Hematopoietic multipotent progenitor cell treated with erythropoietin and hydrocortisone succinate and interleukin-3 and kit ligand, for 17 days (in vitro differentiated cells): ENCODE data around the gene PLIN5.

Experiments
- DNase-seq: peaks from one replicate; pipeline ENCODE4 v3.0.0-alpha.2; 2015; ENCODE audit warnings: low spot score

PLIN5 gene

DNA sequence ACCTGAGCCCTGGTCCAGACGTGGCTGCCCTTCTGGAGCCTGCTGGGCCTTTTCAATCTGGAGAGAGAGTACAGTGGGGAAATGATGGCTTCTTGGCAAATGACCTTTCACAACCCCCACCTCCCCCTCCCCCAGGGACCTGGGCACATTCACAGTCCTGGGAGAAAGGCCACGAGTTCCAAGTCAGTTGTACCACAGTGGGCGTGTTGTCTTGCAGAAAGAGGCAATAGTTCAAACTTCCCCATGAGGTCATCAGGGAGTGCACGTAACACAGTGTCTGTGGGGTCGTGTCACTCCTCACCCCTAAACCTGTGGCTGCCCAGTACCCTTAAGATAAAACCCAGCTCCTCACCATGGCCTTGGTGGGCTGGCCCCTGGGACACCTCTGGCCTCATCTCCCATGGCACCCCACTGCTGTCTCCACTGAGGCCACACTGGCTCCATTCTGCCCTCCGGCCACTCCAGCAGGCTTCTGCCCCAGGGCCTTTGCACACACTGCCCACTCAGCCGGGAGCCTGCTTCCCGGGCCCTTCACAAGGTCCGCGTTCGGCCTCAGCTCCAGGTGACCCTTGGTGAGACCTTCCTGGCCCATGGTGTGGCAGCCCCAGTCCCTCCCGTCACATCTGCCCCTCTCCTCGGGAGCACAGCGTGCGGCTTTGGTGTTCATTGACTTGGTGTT lies 30.0 kb downstream of the PLIN5 start:
- no peak for DNase-seq

DNA sequence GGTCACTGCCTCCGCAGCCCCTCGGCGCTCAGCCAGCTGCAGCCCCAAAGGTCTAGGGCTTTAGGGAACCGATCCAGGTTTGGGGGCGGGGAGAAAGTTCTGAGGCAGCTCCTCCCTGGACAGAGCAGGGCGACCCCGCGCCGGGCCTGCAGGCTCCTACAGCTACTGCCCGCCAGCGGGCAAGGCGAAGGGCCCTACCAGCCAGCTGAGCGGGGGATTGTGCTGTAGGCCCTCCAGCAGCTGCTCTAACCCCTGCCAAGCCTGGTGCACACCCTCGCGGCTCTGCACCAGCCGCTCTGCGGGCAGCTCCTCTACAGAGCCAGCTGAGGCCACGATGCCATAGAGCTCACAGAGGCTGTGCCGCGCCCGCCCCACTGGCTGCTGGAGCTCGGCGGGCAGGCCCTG lies 30.7 kb downstream of the PLIN5 start:
- no peak for DNase-seq

DNA sequence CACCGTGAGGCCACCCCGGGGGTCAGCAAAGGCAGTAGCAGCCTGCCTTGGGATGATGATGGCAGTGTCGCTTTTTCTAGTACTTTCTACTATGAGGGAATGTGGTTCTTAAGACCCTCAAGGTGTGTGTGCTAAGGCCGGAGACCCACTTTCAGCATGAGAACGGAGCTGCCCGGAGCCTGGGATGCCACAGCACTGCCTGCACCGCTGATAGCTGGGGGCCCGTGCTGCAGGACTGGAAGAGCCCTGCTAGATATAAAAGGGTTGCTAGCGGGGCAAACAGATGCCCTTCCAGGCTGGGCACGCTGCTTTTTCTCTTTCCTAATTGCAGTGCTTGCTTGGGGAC lies 31.2 kb downstream of the PLIN5 start:
- no peak for DNase-seq

GRCh38 chr19:4503132-4503824 lies 31.7 kb downstream of the PLIN5 start:
- no peak for DNase-seq

DNA sequence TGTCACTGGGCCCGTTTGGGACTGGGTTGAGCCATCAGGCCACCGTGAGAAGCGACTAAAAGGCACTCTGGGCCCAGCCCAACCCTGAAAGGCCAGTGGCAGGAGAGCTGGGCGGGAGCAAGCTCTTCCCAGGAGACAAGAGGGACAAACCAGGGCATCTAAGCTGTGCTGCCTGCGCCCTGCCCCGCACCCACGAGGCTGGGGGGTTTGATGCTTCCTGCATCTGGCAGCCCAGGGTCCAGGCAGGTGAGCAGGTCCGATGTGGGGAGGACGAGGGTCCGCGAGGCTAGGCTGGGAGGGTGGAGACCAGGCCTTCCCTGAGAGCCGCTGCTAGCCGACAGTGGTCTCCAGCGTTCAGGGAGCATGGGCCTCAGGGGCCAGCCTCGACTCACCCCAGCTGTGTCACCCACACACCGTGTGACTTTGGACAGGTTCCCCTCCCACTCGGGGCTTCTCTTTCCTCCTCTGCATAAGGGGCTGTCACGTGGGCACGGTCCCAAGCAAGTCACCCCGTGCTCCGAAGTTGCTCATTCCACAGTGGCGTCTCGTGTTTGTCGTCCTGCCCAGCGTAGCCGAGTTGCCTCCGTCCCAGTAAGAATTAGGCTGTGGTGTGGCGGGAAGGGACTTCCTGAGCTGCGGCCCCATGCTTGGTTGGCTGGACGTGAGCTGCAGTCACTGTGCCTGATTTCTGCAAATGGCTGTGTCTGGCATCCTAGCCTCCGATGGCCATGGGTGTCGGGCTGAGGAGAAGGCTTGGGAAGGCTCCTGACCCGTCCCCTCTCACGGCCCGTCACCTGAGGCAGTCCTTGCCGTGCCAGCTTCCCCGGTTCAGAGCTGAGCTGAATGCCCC lies 32.5 kb downstream of the PLIN5 start:
- DNase-seq, result no peak

DNA sequence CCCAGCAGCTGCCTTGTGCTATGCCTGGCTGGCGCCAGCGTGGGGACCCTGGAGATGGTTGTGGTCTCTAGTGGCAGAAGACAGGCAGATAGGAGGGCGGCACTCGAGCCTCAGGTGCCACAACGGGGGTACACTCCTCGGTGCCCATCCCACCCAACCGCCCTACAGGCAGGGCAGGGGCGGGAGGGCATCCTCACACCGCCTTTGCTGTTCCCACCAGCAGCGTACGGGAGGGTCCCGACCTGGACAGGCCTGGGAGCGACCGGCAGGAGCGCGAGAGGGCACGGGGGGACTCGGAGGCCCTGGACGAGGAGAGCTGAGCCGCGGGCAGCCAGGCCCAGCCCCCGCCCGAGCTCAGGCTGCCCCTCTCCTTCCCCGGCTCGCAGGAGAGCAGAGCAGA lies 33.3 kb downstream of the PLIN5 start:
- no peak for DNase-seq

DNA sequence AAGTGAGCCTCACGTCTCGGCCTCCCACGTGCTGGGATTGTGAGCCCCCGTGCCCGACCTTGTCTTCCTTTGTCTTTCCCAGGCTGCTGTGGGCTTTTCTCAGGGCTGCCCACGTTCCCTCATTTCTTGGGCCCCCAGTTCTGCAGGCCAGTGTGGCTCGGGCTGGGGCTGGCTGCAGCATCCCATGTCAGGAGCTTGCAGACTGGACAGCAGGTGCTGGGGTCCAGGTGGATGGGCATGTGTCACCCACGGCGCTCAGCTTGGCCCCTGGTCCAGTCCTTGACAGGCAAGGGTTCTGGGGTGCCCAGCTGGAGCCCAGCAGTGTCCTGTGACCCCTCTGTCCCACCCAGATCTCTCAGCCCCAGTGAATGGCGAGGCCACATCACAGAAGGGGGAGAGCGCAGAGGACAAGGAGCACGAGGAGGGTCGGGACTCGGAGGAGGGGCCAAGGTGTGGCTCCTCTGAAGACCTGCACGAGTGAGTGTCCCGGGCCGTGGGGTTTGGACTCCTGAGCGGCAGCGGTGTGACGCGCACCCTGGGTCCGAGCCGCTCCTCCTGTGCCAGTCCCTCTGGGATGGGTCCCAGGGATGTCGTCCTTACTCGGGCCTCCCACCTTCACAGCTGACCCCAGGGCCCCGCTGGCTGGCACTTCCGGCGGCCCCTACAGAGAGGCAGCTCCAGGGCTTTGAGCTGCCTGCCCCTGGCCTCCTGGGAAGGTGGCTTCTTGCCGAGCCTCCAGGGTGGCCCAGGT lies 34.0 kb downstream of the PLIN5 start:
- DNase-seq, result no peak

DNA sequence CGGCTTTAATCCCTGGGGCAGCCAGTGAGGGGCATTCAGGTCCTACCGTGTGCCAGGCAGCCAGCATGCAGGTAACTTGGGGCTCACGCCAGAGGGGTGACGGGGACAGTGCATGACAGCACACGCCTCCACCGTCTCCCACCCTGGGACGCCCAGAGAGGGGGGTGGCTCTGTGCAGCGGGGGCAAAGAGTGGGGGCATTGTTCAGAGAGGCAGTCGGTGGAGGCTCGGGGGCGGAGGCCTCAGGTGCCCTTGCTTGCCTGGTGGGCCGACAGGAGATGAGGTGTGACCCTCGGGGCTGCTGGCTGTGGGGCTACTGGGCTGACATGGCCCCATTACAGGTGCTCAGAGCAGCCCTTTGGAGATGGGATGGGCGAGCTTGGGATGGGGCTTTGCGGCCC lies 35.2 kb downstream of the PLIN5 start:
- no peak for DNase-seq

DNA sequence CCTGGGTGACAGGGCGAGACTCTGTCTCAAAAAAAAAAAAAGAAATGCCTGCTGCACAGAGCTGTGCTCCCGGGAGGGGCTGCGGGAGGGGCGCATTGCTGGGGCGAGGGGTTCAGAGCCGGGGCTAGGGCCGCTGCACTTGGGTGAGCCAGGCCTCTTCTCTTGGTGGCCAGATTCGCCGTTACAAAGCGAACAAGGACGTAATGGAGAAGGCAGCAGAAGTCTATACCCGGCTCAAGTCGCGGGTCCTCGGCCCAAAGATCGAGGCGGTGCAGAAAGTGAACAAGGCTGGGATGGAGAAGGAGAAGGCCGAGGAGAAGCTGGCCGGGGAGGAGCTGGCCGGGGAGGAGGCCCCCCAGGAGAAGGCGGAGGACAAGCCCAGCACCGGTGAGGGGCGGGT lies 35.7 kb downstream of the PLIN5 start:
- DNase-seq, result no peak

DNA sequence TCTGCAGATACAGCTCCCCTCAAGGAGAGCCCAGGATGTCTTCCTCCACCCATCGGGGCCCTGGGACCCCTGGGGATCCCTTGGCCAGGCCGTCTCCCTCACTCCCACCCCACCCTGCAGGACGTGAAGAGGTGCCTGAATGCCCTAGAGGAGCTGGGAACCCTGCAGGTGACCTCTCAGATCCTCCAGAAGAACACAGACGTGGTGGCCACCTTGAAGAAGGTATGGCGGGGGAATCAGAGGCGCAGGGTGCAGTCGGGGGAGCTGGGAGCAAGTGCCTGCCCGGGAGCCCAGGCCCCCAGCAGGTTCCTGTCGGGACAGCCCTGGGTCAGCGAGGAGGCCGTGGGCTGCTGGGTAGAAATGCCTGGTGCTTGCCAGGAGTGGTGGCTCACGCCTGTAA lies 36.3 kb downstream of the PLIN5 start:
- no peak for DNase-seq

- no peak for DNase-seq
These were observed 37.1 kb downstream of the PLIN5 start for GRCh38 chr19:4497770-4498389.

GRCh38 chr19:4496304-4496703 lies 38.7 kb downstream of the PLIN5 start:
- no peak for DNase-seq

- peak; percentile 23 for DNase-seq
These were observed 39.6 kb downstream of the PLIN5 start for GRCh38 chr19:4495471-4495870.

DNA sequence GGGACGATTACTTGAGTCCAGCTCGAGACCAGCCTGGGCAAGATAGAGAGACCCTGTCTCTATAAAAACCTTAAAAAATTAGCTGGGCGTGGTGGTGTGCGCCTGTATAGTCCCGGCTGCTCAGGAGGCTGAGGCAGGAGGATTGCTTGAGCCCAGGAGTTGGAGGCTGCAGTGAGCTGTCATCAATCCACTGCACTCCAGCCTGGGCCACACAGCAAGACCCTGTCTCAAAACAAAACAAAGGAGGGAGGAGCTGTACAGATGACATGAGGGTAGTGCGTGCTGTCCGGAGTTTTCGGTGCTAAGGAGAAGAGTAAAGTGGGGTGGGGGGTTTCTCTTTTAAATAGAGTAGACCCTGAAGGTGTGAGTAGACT lies 40.3 kb downstream of the PLIN5 start:
- no peak for DNase-seq

DNA sequence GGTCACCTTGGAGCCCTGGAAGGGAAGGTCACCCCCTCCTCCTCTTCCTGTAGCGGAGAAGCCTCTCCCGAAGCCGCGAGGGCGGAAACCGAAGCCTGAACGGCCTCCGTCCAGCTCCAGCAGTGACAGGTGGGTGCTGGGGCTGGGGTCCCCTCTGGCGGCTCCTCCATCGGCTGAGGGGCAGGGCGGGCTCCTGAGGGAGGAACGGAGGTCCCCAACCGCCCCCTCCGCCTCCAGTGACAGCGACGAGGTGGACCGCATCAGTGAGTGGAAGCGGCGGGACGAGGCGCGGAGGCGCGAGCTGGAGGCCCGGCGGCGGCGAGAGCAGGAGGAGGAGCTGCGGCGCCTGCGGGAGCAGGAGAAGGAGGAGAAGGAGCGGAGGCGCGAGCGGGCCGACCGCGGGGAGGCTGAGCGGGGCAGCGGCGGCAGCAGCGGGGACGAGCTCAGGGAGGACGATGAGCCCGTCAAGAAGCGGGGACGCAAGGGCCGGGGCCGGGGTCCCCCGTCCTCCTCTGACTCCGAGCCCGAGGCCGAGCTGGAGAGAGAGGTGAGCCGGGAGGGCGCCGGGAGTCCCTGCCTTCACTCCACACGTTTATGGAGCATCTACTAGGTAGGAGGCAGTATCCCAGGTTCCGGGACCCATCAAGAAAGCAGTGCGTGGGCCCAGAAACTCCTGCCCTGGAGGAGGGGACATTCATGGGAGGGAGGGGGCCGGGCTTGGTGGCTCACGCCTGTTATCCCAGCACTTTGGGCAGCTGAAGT lies 40.9 kb downstream of the PLIN5 start:
- DNase-seq, result no peak

DNA sequence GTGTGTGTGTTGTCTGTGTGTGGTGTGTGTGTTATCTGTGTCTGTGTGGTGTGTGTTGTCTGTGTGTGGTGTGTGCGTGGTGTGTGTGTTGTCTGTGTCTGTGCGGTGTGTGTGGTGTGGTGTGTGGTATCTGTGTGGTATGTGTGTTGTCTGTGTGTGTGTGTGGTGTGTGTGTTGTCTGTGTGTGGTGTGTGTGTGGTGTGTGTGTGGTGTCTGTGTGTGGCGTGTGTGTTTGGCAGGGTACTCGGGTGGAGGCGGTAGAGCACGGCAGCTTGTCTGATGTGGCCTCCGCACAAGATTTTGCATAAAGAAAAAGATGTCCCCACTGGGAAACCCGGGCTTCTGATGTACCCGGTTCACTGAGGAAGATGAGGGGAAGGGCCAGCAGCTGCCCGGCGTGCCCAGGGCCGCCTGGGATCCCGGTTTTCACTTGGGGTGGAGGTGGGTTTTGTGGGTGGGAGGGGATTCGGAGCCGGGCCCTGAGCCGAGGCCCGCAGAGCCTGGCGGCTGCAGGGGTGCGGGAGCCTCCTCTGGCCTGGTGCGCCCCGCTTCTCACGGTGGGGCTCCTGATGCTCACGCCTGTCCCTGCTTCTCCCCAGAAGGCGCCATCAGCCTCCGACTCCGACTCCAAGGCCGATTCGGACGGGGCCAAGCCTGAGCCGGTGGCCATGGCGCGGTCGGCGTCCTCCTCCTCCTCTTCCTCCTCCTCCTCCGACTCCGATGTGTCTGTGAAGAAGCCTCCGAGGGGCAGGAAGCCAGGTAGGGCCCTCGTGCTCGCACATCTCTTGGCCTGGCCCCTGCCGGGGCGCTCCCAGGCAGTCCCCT lies 41.7 kb downstream of the PLIN5 start:
- no peak for DNase-seq

DNA sequence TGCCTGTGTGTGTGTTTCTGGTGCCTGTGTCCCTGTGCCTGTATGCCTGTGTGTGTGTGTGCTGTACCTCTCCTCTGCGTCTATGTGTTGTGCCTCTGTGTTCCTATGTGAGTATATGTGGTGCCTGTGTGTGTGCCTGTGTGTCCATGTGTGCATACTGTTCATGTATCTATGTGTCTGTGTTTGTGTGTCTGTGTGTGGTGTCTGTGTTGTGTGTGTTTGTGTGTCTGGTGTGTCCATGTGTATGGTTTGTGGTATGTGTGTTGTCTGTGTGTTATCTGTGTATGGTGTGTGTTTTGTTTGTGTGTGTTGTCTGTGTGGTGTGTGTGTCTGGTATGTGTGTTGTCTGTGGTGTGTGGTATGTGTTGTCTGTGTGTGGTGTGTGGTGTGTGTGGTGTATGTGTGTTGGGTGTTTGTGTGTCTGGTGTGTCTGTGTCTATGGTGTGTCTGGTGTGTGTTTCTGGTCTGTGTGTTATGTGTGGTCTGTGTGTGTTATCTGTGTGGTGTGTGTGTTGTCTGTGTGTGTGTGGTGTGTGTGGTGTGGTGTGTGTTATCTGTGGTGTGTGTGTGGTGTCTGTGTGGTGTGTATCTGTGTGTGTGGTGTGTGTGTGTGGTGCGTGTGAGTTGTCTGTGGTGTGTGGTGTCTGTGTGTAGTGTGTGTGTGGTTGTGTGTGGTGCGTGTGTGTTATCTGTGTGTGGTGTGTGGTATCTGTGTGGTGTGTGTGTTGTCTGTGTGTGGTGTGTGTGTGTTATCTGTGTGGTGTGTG lies 42.5 kb downstream of the PLIN5 start:
- no peak for DNase-seq

- no peak for DNase-seq
These were observed 43.6 kb downstream of the PLIN5 start for GRCh38 chr19:4491446-4491845.

- DNase-seq, result no peak
These were observed 46.5 kb downstream of the PLIN5 start for GRCh38 chr19:4488496-4488895.

GRCh38 chr19:4487572-4487971 lies 47.5 kb downstream of the PLIN5 start:
- no peak for DNase-seq
